GM19468 (cell line): Measurements from ENCODE around the gene OR9A4.
"Not testable (repeated sequence)": the region's sequence is repeated elsewhere in the genome, so short reads cannot be mapped to it uniquely, and the experiment has no call there.

Experiments
- ATAC-seq: cut with Tn5 transposase; IDR thresholded peaks from one replicate; pipeline ENCODE4 v1.9.1; 2021; ENCODE audit warnings: mild to moderate bottlenecking, moderate library complexity, moderate number of reproducible peaks; ENCODE audit not compliant: unreplicated experiment; ENCODE audit errors: extremely low read depth

Gene OR9A4, protein sequence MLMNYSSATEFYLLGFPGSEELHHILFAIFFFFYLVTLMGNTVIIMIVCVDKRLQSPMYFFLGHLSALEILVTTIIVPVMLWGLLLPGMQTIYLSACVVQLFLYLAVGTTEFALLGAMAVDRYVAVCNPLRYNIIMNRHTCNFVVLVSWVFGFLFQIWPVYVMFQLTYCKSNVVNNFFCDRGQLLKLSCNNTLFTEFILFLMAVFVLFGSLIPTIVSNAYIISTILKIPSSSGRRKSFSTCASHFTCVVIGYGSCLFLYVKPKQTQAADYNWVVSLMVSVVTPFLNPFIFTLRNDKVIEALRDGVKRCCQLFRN

GRCh38 chr7:141916099-141916498 lies at the start of gene OR9A4:
Gene OR9A4 (plus strand): TSS chr7:141916399. CDS start chr7:141918876, 2,477 bp downstream.
- no peak for ATAC-seq

DNA sequence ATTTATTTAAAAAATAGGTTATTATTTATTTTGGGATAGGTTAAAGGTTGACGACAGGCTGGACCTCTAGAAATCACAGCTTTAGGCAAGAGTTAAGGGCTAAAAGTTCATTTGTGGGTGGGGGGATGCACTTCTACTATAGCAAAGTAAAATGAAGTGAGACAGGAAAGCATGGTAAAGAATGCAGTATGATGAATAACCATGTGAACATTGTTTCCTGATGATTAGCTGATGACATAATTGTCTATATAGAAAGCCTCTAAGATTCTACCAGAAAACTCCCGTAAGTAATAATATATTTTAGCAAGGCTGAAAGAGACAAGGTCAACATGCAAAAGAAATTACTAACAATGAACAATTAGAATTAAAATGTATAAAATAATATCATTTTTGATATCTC lies 49.2 kb upstream of the OR9A4 start:
- ATAC-seq: no peak

- no peak for ATAC-seq
Measured at GRCh38 chr7:141872931-141873330, 43.3 kb upstream of the OR9A4 start.

GRCh38 chr7:141874787-141875186 lies 41.4 kb upstream of the OR9A4 start:
- ATAC-seq: no peak

DNA sequence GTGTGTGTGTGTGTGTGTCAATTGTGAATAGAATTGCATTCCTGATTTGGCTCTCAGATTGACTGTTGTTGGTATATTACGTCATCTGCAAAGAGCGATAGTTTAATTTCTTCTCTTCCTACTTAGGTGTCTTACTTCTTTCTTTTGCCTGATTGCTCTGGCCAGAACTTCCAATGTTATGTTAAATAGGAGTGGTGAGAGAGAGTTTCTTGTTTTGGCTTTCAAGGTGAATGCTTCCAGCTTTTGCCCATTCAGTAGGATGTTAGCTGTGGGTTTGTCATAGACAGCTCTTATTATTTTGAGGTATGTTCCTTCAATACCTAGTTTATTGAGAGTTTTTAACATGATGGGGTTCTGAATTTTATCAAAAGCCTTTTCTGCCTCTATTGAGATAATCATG lies 40.7 kb upstream of the OR9A4 start:
- ATAC-seq: no peak

- ATAC-seq: no peak
Measured at GRCh38 chr7:141876371-141876770, 39.8 kb upstream of the OR9A4 start.

GRCh38 chr7:141877365-141877764 lies 38.8 kb upstream of the OR9A4 start:
- no peak for ATAC-seq

DNA sequence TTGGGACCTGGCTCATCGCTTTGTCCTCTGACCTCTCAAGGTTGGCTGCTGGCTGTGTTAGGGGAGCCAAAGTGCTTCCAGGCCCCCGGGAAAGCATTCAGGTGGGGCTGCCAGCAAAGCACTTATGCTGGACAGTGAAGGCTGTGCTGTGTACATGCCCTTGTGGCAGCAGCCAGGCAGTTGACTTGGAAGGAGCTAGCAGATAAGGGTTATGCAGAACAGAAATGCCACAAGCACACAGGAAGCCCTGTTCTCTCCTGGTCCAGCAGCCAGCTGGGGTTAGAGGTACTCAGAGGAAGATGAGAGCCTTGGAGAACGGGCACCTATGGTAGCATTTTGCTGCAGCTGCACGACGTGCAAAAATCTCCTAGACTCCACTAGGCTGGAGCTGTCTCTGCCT lies 35.2 kb upstream of the OR9A4 start:
- ATAC-seq: no peak

DNA sequence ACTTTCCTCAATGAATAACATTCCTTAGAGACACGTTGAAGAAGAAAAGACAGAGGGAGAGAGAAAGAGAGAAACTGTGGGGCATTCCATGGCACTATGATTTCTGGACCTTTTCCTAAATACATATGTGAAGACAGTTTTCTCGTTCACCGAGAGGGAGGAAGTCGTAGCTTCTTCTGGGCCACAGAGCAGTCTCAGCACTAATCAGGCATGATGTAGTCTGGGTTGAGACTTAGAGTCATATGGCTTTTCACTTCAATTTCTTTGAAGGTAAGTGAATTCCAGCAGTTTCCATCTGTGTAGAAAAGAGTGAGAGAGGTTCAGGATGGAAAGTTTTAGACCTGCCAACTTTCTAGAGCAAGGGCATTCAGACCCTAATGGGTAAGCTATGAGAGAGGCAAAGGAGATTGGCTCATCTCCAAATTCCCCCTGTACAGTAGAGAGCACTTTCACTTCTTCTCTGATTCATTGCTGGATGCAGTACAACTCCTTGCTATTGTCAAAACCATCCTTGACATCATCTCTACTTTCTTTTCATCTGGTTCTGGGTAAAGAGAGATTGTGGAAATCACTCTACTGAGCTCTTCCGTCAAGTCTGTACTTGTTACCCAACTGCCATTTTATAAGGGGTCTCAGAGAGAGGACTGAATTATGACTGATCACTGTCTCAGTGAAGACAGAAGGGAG lies 31.5 kb upstream of the OR9A4 start:
- ATAC-seq: no peak

DNA sequence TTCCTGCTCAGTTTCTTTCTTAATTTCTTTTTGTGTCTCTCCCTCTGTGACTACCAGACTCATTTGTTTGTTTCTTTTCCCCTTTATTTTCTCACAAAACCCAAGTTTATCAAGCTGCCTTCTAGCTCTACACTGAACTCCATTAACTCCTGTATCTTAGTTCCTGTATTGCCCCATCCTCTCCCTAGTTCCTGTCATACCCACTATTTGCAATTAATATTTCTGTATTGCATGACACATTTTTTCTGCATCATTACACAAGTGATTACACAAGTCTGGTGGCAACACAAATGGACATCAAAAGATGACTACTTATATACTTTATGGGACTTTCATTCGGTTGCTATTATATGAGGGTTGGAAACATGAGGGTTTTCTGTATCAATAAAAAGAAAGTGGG lies 26.9 kb upstream of the OR9A4 start:
- ATAC-seq: no peak

DNA sequence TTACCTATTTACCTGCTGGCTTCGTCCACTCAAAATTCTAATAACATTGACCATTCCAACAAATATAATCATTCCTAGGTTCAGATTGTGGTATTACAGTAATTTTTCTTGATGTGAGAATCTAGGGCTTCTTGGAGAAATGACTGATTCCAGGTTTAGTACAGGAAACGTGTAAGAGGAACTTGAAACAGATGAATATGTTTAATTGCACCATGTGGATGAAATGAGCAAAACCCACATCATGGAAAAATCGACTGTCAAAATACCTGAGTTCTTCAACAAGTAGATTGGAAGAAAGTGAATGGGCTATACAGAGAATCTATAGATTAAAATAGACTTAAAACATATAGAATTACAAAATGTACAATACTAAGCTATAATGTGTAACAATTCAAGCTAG lies 24.9 kb upstream of the OR9A4 start:
- ATAC-seq: no peak

- ATAC-seq: not testable (repeated sequence)
Measured at GRCh38 chr7:141899366-141899765, 16.8 kb upstream of the OR9A4 start.

DNA sequence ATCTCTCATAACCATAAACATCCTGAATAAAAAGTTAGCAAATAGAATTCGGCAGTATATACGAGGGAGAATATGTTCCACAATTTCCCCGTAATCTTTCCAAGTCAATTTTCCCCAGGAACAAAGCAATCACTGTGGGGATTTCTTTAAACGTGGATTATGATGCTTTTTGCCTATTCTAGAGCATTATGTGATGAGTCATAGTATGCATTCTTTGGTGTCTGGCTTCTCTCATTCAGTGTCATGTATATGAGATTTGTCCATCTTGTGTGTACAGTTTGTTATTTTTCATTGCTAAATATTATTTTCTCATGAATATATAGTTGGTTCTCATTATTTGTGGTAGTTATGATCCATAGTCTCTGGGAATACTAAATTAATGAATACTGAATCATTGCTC lies 9.9 kb upstream of the OR9A4 start:
- ATAC-seq: no peak

DNA sequence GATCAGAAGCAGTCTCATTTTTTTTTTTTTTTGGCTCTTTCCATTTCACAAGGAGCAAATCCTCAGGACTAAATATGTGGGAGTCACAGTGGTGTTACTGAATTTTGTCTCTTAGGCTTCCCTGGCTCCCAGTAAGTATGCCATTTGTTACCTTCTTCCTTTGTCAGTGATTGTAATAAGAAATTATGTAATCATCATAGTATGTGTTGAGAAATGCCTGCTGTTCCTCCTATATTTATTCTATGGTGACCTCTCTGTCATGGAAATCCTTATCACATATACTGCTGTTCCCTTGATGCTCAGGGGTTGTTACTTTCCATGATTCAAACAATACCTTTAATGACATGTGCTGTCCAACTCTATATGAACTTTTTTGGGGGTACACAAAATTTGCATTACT lies 4.8 kb upstream of the OR9A4 start:
- no peak for ATAC-seq

DNA sequence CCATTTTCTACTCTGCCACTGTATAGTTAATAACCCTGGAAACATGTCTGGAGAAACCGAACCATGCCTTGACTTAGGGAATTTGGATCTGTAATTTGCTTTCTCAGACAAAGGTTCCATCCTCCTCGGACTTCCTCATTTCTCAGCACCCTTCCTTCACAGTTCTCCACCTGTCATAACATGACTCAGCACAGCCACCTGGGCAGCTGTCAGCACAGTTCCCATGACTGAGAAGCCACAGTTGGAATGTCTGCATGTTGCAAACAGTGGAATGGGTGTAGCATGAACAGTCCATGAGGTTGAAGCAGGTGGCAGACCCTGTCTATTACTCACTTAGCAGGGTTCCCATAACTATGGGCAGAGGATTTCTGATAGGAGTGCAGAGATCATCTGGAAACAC lies 634 bp upstream of the OR9A4 start:
- no peak for ATAC-seq

GRCh38 chr7:141920281-141920680 lies 4.1 kb downstream of the OR9A4 start:
- no peak for ATAC-seq

DNA sequence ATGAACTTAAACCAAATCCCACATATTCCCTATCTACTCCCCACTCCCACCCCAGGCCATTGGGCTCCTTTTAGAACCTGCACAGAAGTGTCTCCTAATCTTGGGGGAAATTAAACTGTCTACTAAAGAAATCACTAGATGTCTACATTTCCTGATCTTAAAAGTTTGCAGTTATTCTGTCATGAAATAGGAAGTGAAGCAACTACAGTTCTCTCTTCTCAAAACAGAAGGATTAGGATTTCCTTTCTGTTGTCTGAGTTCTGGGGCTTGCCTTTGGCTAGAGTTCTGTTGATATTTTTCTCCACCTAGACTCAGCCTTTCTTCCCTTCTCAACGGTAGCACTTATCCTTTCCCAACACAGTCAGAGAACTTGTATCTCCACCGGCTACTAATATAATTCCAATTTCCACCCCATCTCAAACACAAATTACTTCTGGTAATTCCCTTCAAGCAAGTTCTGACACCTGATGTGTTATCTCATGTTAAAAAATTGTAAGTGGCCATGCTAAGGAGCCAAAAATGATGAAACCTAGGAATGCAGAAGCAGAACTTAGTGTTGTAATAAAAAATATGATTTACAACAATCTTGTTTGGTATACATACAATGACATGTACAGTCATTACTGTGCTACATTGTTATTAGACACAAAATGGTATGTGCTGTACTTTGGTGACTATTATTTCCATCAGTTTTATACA lies 12.1 kb downstream of the OR9A4 start:
- no peak for ATAC-seq

DNA sequence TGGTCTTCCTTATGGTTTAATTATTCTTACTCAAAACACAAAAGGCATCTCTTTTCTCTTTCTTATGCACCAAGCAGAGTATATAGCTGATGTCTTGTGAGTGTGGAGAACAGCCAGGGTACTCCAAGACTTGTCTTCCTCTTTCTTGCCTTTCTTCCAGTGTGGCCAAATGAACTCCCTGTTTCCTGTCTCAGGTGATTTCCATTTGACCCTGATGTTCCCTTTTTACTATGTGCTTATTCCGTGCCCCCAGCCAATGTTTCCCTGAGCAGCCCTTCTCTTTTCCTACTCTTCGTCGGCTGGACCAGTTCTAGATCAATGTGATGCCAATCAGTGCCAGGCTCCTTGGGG lies 12.6 kb downstream of the OR9A4 start:
- no peak for ATAC-seq

DNA sequence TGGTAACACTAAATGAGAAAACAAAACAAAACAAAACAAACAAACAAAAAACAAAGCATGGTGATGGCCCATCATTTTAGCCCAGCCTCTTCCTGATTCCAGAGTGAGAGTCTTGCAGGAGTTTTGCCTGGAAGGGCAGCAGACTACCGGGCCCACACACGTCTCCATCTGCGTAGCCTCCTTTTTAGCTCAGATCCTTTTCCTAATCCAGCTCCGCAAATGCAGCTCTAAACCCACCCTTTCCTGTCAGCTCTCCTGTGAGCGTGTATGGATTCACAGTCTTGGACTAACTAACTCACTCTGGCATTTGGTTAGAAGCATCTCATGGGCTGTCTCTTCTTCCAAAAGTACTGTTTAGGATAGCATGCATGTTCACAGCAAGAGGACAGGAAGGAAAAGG lies 14.0 kb downstream of the OR9A4 start:
- no peak for ATAC-seq

DNA sequence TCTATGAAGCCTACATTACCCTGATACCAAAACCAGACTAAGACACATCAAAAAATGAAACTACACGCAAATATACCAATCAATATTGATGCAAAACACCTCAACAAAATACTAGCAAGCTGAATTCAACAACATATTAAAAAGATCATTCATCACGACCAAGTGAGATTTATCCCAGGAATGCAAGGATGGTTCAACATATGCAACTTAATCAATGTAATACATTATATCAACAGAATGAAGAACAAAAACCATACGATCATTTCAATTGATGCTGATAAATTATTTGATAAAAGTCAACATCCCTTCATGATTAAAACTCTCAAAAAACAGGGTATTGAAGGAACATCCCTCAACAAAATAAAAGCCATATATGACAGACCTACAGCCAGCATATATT lies 24.9 kb downstream of the OR9A4 start:
- no peak for ATAC-seq

DNA sequence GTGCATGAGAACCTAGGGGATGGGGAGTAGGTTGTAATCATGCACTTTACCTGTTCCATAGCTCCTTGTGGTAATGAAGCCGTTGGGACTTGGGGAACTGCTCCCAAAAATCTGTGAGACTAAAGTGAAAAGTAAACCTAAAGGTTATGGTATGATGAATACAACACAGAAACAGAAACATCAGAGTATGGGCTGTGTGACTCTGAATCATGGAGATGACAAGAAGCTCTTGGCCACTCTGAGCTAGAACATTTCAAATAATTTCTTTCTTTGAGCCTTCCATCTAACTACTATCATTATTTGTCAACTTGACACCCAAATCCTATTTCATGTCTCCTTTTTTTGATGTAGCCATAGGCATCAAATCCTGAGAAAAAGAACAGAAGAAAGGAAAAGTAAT lies 27.6 kb downstream of the OR9A4 start:
- ATAC-seq: no peak
